SJSA1 (cell line): ENCODE data around the gene RGS6. TPM values are rescaled to one million over a fixed set of nuclear protein-coding genes. Genes with fewer than 3 reads are reported as not detected.

Source experiments
- DNase-seq, 2 experiments: peaks; one replicate each; pipeline ENCODE4 v3.0.0-alpha.2; 2015 to 2020; ENCODE audit warnings: low spot score in 2 of 2, low read depth in 1 of 2
- H3K27ac ChIP-seq: fragments of 250-450 bp; sonication (Bioruptor Pico); 2 replicates; pipeline ENCODE4 v1.5.1; 2020; ENCODE audit warnings: mild to moderate bottlenecking, moderate library complexity
- H3K27me3 ChIP-seq: fragments of 250-450 bp; sonication (Bioruptor Pico); replicated peaks from 2 replicates; pipeline ENCODE4 v1.5.1; 2020; ENCODE audit warnings: mild to moderate bottlenecking, moderate library complexity
- H3K36me3 ChIP-seq: fragments of 250-450 bp; sonication (Bioruptor Pico); 2 replicates; pipeline ENCODE4 v1.5.1; 2020; ENCODE audit warnings: mild to moderate bottlenecking
- H3K4me1 ChIP-seq: fragments of 250-450 bp; sonication (Bioruptor Pico); replicated peaks from 2 replicates; pipeline ENCODE4 v1.6.1; 2021; ENCODE audit warnings: mild to moderate bottlenecking
- H3K4me3 ChIP-seq: fragments of 250-450 bp; sonication (Bioruptor Pico); 2 replicates; pipeline ENCODE4 v1.5.1; 2020; ENCODE audit warnings: mild to moderate bottlenecking
- H3K9me3 ChIP-seq: fragments of 250-450 bp; sonication (Bioruptor Pico); replicated peaks from 2 replicates; pipeline ENCODE4 v1.5.1; 2020; ENCODE audit warnings: mild to moderate bottlenecking
- total RNA-seq: library from RNA; depleted of rRNA; stranded (reverse); fragments of >200 nt; shearing (Covaris generic); gene quantifications from 2 replicates; pipeline ENCODE4 v1.2.3, GENCODE V29; 2014

Gene RGS6
- total RNA-seq, 1 experiment from 2014 or later, result not detected

GRCh38 chr14:72291908-72292688, 359.9 kb downstream of the RGS6 start:
- H3K27ac ChIP-seq, result no peak overlapping the region
- DNase-seq, result peak in 1 of 2 experiments; percentile 26
- H3K27me3 ChIP-seq, result no peaks in the 10 kb centered on the region
- no peak overlapping the region for H3K4me3 ChIP-seq
- no peaks in the 10 kb centered on the region for H3K36me3 ChIP-seq
- no peaks in the 10 kb centered on the region for H3K9me3 ChIP-seq
- H3K4me1 ChIP-seq, result no peaks in the 10 kb centered on the region

DNA sequence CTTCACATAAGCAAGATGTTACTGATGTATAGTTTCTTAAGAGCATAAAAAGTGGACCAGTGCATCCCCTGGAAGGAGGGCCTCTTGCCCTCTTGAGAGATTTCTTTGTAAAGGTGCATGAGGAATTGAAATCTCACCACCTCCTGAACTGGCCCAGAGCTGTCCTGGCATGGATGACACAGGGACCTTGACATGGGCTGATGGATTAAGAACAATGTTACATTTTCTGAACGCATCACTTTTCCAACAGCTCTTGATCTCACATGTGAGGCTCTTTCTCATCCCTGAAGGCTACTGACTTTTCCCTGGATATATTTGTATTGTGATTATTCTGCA, 360.4 kb downstream of the RGS6 start:
- no peaks in the 10 kb centered on the region for H3K27me3 ChIP-seq
- H3K4me1 ChIP-seq, result no peaks in the 10 kb centered on the region
- no peak for DNase-seq
- H3K27ac ChIP-seq, result no peak overlapping the region
- H3K9me3 ChIP-seq, result no peaks in the 10 kb centered on the region
- H3K36me3 ChIP-seq, result no peaks in the 10 kb centered on the region
- no peak overlapping the region for H3K4me3 ChIP-seq

- no peaks in the 10 kb centered on the region for H3K4me1 ChIP-seq
- no peaks in the 10 kb centered on the region for H3K27me3 ChIP-seq
- no peak overlapping the region for H3K27ac ChIP-seq
- no peaks in the 10 kb centered on the region for H3K9me3 ChIP-seq
- no peak for DNase-seq
- H3K4me3 ChIP-seq, result no peak overlapping the region
- H3K36me3 ChIP-seq, result no peaks in the 10 kb centered on the region
Observed at GRCh38 chr14:72301352-72301751, 369.1 kb downstream of the RGS6 start.

DNA sequence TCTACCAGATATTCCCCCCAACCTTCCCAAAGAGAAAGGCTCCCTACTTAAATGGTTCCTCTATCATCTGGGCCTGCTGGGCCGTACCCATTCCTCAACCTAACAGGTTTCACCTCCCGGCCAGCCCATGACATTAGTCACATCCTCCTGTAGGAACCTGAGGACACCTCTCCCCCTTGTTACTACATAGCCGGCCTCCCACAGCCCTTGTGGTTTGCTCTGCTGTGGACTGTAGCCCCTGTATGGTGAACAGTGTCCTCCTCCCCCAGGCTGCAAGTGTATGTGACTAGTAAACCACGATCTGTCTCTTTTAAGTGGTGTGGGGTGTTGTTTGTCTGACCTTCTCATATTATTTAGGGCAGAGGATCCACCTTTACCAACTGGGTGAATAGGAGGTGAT, 371.7 kb downstream of the RGS6 start:
- no peaks in the 10 kb centered on the region for H3K27me3 ChIP-seq
- no peak overlapping the region for H3K4me3 ChIP-seq

DNA sequence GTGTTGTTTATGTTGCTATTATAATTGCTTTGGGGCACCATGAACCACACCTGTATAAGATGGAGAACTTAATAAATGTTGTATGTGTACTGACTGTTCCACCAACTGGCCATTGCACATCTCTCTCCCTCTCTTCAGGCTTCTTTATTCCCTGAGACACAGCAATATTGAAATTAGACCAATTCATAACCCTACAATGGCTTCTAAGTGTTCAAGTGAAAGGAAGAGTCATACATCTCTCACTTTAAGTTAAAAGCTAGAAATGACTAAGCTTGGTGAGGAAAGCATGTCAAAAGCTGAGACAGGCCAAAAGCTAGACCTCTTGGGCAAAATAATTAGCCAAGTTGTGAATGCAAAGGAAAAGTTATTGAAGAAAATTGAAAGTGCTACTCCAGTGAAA, 373.3 kb downstream of the RGS6 start:
- H3K27me3 ChIP-seq, result no peaks in the 10 kb centered on the region
- no peak for DNase-seq
- H3K9me3 ChIP-seq, result no peaks in the 10 kb centered on the region
- no peaks in the 10 kb centered on the region for H3K36me3 ChIP-seq
- H3K27ac ChIP-seq, result no peak overlapping the region
- H3K4me3 ChIP-seq, result no peak overlapping the region
- no peaks in the 10 kb centered on the region for H3K4me1 ChIP-seq

More for the DNA sequence above, 371.7 kb downstream of the RGS6 start:
- no peaks in the 10 kb centered on the region for H3K36me3 ChIP-seq
- H3K4me1 ChIP-seq, result no peaks in the 10 kb centered on the region
- no peak for DNase-seq
- H3K9me3 ChIP-seq, result no peaks in the 10 kb centered on the region
- no peak overlapping the region for H3K27ac ChIP-seq

- Histone ChIP-seq H3K4me3 (no peak overlapping the region), H3K4me1 (no peaks in the 10 kb centered on the region), H3K27me3 (no peaks in the 10 kb centered on the region), H3K27ac (no peak overlapping the region), H3K36me3 (no peaks in the 10 kb centered on the region), H3K9me3 (no peaks in the 10 kb centered on the region)
- no peak for DNase-seq
Observed at GRCh38 chr14:72308967-72309485, 376.8 kb downstream of the RGS6 start.

DNA sequence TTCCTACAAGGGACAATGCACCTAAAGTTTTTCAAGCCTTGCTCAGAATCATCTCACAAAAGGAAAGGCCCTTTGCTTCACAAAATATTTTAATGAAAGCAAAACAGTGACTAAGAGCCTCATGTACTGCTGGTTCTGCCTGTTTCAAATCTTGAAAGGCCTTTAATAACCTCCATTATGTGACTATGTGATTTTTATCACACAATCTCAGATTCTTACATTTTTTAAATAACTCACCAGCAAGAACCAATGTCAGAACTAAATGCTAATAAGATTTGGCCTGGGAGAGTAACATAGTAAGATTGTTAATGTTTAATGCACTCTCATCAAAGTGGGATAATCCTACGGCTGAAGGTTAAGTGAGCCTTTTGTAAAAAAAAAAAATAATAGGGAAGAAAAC, 378.9 kb downstream of the RGS6 start:
- no peak for DNase-seq
- Histone ChIP-seq H3K36me3 (no peaks in the 10 kb centered on the region), H3K27ac (no peak overlapping the region), H3K9me3 (no peaks in the 10 kb centered on the region), H3K27me3 (no peaks in the 10 kb centered on the region; the same call in 1 of the 2 replicates), H3K4me3 (no peak overlapping the region), H3K4me1 (no peaks in the 10 kb centered on the region)

- Histone ChIP-seq H3K27ac (no peak overlapping the region), H3K4me3 (no peak overlapping the region), H3K4me1 (no peaks in the 10 kb centered on the region), H3K36me3 (no peaks in the 10 kb centered on the region), H3K27me3 (no peaks in the 10 kb centered on the region; the same call in 1 of the 2 replicates), H3K9me3 (no peaks in the 10 kb centered on the region)
- DNase-seq, result no peak
Observed at GRCh38 chr14:72311516-72311915, 379.3 kb downstream of the RGS6 start.

DNA sequence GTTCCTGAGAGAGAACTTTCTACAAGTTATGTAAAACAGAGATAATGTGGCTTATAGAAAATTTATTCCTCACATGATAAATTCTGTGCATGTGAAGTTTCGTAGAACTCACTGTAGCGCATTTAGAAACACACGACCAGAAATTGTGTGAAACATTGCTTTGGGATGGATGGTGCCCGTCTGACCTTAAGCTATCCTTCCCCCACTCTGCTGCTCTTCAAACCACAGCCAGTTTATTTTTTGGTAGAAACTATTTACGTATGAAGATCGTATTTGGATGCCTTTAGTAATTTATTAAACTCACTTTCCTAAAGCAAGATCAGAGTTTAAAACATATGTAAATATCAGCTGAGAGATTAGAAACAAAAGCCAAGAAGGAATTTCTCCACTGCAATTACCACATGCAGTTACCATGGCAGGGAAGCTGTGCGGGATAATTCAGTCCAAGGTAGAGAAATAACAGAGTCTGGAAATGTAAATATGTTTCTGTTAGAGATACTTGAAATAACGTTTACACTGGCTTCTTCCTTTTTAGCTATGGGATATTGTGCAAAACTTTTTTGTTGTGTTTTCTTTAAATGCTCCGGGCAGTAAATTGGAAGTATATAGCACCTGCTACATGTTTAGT, 382.7 kb downstream of the RGS6 start:
- Histone ChIP-seq H3K27ac (no peak overlapping the region), H3K9me3 (no peaks in the 10 kb centered on the region)

GRCh38 chr14:72315714-72316113, 383.5 kb downstream of the RGS6 start:
- Histone ChIP-seq H3K27ac (no peak overlapping the region), H3K4me3 (no peak overlapping the region), H3K27me3 (no peaks in the 10 kb centered on the region; the same call in 1 of the 2 replicates), H3K4me1 (no peaks in the 10 kb centered on the region), H3K36me3 (no peaks in the 10 kb centered on the region), H3K9me3 (no peaks in the 10 kb centered on the region)
- DNase-seq, result no peak

More for the DNA sequence above, 382.7 kb downstream of the RGS6 start:
- no peak overlapping the region for H3K4me3 ChIP-seq
- H3K27me3 ChIP-seq, result no peaks in the 10 kb centered on the region; the same call in 1 of the 2 replicates
- H3K36me3 ChIP-seq, result no peaks in the 10 kb centered on the region
- H3K4me1 ChIP-seq, result no peaks in the 10 kb centered on the region
- DNase-seq, result no peak

DNA sequence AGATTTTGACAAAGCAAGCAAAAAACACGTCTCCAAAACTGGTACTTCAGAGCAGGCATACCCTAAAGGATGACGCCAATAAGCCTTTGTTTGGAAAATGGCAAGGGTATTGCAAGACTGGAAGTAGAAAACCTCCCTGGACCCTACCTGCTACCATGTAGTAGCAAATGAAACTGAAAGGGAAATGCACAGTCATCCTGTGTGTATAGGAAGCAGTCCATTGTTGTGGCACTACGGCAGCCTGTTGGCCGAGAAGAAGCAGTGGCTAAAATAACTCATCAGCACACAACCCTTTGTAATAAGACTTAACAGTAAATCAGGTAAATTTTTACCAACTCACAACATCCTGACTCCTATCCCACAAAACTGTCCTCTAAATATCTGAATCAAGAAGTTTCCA, 386.4 kb downstream of the RGS6 start:
- Histone ChIP-seq H3K9me3 (no peaks in the 10 kb centered on the region), H3K27ac (no peak overlapping the region), H3K4me3 (no peak overlapping the region), H3K4me1 (no peaks in the 10 kb centered on the region), H3K36me3 (no peaks in the 10 kb centered on the region), H3K27me3 (no peaks in the 10 kb centered on the region; the same call in 1 of the 2 replicates)
- no peak for DNase-seq

GRCh38 chr14:72332046-72332445, 399.8 kb downstream of the RGS6 start:
- DNase-seq, result no peak
- Histone ChIP-seq H3K27ac (no peak overlapping the region), H3K9me3 (no peaks in the 10 kb centered on the region), H3K4me1 (no peaks in the 10 kb centered on the region), H3K36me3 (no peaks in the 10 kb centered on the region), H3K27me3 (no peaks in the 10 kb centered on the region), H3K4me3 (no peak overlapping the region)

- DNase-seq, result no peak
- H3K4me1 ChIP-seq, result no peaks in the 10 kb centered on the region
- no peak overlapping the region for H3K27ac ChIP-seq
- H3K27me3 ChIP-seq, result no peaks in the 10 kb centered on the region
- no peaks in the 10 kb centered on the region for H3K36me3 ChIP-seq
- no peak overlapping the region for H3K4me3 ChIP-seq
- H3K9me3 ChIP-seq, result no peaks in the 10 kb centered on the region
Observed at GRCh38 chr14:72332871-72333270, 400.6 kb downstream of the RGS6 start.

DNA sequence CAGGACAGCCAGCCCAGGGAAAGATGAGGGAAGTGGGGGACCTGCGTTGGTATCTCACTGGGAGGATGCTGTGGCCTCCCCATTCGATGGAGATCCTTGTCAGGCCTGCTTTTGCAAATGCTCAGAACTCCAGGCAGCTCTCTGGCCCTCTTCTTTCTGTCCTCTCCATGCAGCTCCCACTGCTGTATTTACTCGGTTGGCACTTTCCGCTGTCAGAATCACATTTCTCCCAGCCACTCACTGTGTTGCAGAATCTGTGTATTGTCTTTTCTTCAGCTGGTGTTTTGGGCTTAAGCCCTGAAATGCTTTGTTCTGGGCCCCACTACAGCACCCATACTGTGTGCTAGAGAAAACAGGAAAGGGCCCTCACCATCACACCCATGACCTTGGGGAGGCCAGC, 401.1 kb downstream of the RGS6 start:
- no peaks in the 10 kb centered on the region for H3K27me3 ChIP-seq
- H3K36me3 ChIP-seq, result no peaks in the 10 kb centered on the region
- no peaks in the 10 kb centered on the region for H3K9me3 ChIP-seq
- H3K4me3 ChIP-seq, result no peak overlapping the region
- no peaks in the 10 kb centered on the region for H3K4me1 ChIP-seq
- no peak for DNase-seq
- no peak overlapping the region for H3K27ac ChIP-seq
